ENCODE results near the gene SLC9A9. TPM values are rescaled to one million over a fixed set of nuclear protein-coding genes. Genes with fewer than 3 reads are reported as not detected.

Gene SLC9A9
- total and polyA plus RNA-seq, 4 donors: 3.3 to 15.0 (median 6.1) TPM

GRCh38 chr3:143737065-143737464 lies 111.2 kb downstream of the SLC9A9 start:
- no peaks in the 10 kb centered on the region for H3K36me3 ChIP-seq (ENCODE audit: control insufficient read depth in 4 of 4, insufficient read depth in 3 of 4, low read depth in 1 of 4, low read length in 3 of 4)
- no peaks in the 10 kb centered on the region for H3K4me1 ChIP-seq (ENCODE audit: control insufficient read depth in 4 of 4, insufficient read depth in 4 of 4, low read length in 3 of 4)
- DNase-seq (ENCODE audit: low spot score): no peak
- 88% methylated on average over 2 of the region's 2 CpGs for WGBS
- H3K9ac ChIP-seq (ENCODE audit: low read depth in 1 of 2, low read length in 2 of 2): no peak overlapping the region
- peaks cover 0 to 5% (median 0%) of the 10 kb centered on the region in 4 donors for H3K27me3 ChIP-seq (ENCODE audit: control insufficient read depth in 4 of 4, insufficient read depth in 4 of 4, low read length in 3 of 4)
- H3K4me3 ChIP-seq (ENCODE audit: low read depth in 1 of 3, low read length in 3 of 3): no peak overlapping the region
- H3K9me3 ChIP-seq (ENCODE audit: control insufficient read depth in 4 of 4, low read length in 3 of 4): peaks cover 2 to 6% (median 6%) of the 10 kb centered on the region in 4 donors
- no peak for TF ChIP-seq FOXA2 (IDR thresholded peaks at IDR 0.05)
- no peak for TF ChIP-seq EGR1 (IDR thresholded peaks at IDR 0.05; ENCODE audit: low read depth in 2 of 2)
- no peak for TF ChIP-seq MAX (IDR thresholded peaks at IDR 0.05)
- TF ChIP-seq TAF1 (conservative IDR thresholded peaks at IDR 0.05): no peak
- no peak overlapping the region for H3K27ac ChIP-seq (ENCODE audit: low read depth in 1 of 2, low read length in 2 of 2)

GRCh38 chr3:143736205-143736997 lies 111.9 kb downstream of the SLC9A9 start:
- peaks cover 0 to 5% (median 0%) of the 10 kb centered on the region in 4 donors for H3K27me3 ChIP-seq (ENCODE audit: control insufficient read depth in 4 of 4, insufficient read depth in 4 of 4, low read length in 3 of 4)
- H3K9ac ChIP-seq (ENCODE audit: low read depth in 1 of 2, low read length in 2 of 2): no peak overlapping the region
- DNase-seq (ENCODE audit: low spot score): no peak
- H3K27ac ChIP-seq (ENCODE audit: low read depth in 1 of 2, low read length in 2 of 2): no peak overlapping the region
- 62% methylated on average over 5 of the region's 5 CpGs for WGBS
- H3K4me1 ChIP-seq (ENCODE audit: control insufficient read depth in 4 of 4, insufficient read depth in 4 of 4, low read length in 3 of 4): no peaks in the 10 kb centered on the region
- H3K4me3 ChIP-seq (ENCODE audit: low read depth in 1 of 3, low read length in 3 of 3): no peak overlapping the region
- H3K36me3 ChIP-seq (ENCODE audit: control insufficient read depth in 4 of 4, insufficient read depth in 3 of 4, low read depth in 1 of 4, low read length in 3 of 4): no peaks in the 10 kb centered on the region
- TF ChIP-seq TAF1 (conservative IDR thresholded peaks at IDR 0.05) (no peak), HNF4A (conservative IDR thresholded peaks at IDR 0.05) (no peak), FOXA1 (IDR thresholded peaks at IDR 0.05) (no peak), GABPA (IDR thresholded peaks at IDR 0.05 in 1 of 2, conservative IDR thresholded peaks at IDR 0.05 in 1 of 2) (no peak), YY1 (IDR thresholded peaks at IDR 0.05) (no peak), NR2F2 (IDR thresholded peaks at IDR 0.05) (no peak), JUND (IDR thresholded peaks at IDR 0.05) (no peak), RAD21 (IDR thresholded peaks at IDR 0.05) (no peak), ATF3 (IDR thresholded peaks at IDR 0.05) (no peak)
- H3K9me3 ChIP-seq (ENCODE audit: control insufficient read depth in 4 of 4, low read length in 3 of 4): peaks cover 2 to 6% (median 4%) of the 10 kb centered on the region in 4 donors

GRCh38 chr3:143731776-143732175 lies 116.5 kb downstream of the SLC9A9 start:
- Histone ChIP-seq H3K9me3 (ENCODE audit: control insufficient read depth in 4 of 4, low read length in 3 of 4) (no peaks in the 10 kb centered on the region), H3K4me3 (ENCODE audit: low read depth in 1 of 3, low read length in 3 of 3) (no peak overlapping the region), H3K27me3 (ENCODE audit: control insufficient read depth in 4 of 4, insufficient read depth in 4 of 4, low read length in 3 of 4) (no peaks in the 10 kb centered on the region), H3K36me3 (ENCODE audit: control insufficient read depth in 4 of 4, insufficient read depth in 3 of 4, low read depth in 1 of 4, low read length in 3 of 4) (no peaks in the 10 kb centered on the region), H3K27ac (ENCODE audit: low read depth in 1 of 2, low read length in 2 of 2) (no peak overlapping the region), H3K9ac (ENCODE audit: low read depth in 1 of 2, low read length in 2 of 2) (no peak overlapping the region), H3K4me1 (ENCODE audit: control insufficient read depth in 4 of 4, insufficient read depth in 4 of 4, low read length in 3 of 4) (no peaks in the 10 kb centered on the region)
- 84% methylated on average over 2 of the region's 2 CpGs for WGBS
- DNase-seq (ENCODE audit: low spot score): no peak
- TF ChIP-seq TAF1 (conservative IDR thresholded peaks at IDR 0.05): no peak
- TF ChIP-seq FOXA2 (IDR thresholded peaks at IDR 0.05): no peak
- no peak for TF ChIP-seq RAD21 (IDR thresholded peaks at IDR 0.05)
- no peak for TF ChIP-seq SP1 (IDR thresholded peaks at IDR 0.05)
- no peak for TF ChIP-seq FOXA1 (IDR thresholded peaks at IDR 0.05)
- TF ChIP-seq RXRA (IDR thresholded peaks at IDR 0.05): no peak
- TF ChIP-seq CTCF (IDR thresholded peaks at IDR 0.05; ENCODE audit: low read depth, low read length, missing input control): no peak
- no peak for TF ChIP-seq NR2F2 (IDR thresholded peaks at IDR 0.05)
- no peak for TF ChIP-seq EGR1 (IDR thresholded peaks at IDR 0.05; ENCODE audit: low read depth in 2 of 2)
- TF ChIP-seq GABPA (IDR thresholded peaks at IDR 0.05 in 1 of 2, conservative IDR thresholded peaks at IDR 0.05 in 1 of 2): no peak
- no peak for TF ChIP-seq YY1 (IDR thresholded peaks at IDR 0.05)
- TF ChIP-seq REST (IDR thresholded peaks at IDR 0.05): no peak
- TF ChIP-seq HNF4A (conservative IDR thresholded peaks at IDR 0.05): no peak
- no peak for TF ChIP-seq MAX (IDR thresholded peaks at IDR 0.05)
- TF ChIP-seq ATF3 (IDR thresholded peaks at IDR 0.05): no peak
